Fibroblast of lung (primary cell): ENCODE data around the gene NT5DC4. TPM values are rescaled to one million over a fixed set of nuclear protein-coding genes. Genes with fewer than 3 reads are reported as not detected.
A peak's percentile ranks its signal among the peaks of the same experiment; 100 is the strongest.

Experiments used
- DNase-seq, 2 donors: peaks; one replicate each; pipeline versions ENCODE4 v3.0.0 to v3.0.0-alpha.2; 2010; ENCODE audit warnings: low read depth in 2 of 2
- H2AFZ ChIP-seq: 2 replicates; pipeline ENCODE4 v1.5.1; 2012; ENCODE audit warnings: low read length, control low read depth, inconsistent platforms
- H3K27ac ChIP-seq: 2 replicates; pipeline ENCODE4 v1.5.1; 2011; ENCODE audit warnings: low read length, control low read depth; ENCODE audit not compliant: insufficient read depth
- H3K27me3 ChIP-seq: 2 replicates; pipeline ENCODE4 v1.5.1; 2011; ENCODE audit warnings: mild to moderate bottlenecking, low read length; ENCODE audit not compliant: control insufficient read depth, insufficient read depth
- H3K36me3 ChIP-seq: 2 replicates; pipeline ENCODE4 v1.5.1; 2011; ENCODE audit warnings: low read length; ENCODE audit not compliant: control insufficient read depth, insufficient read depth
- H3K4me1 ChIP-seq: 2 replicates; pipeline ENCODE4 v1.5.1; 2011; ENCODE audit warnings: low read length; ENCODE audit not compliant: control insufficient read depth, insufficient read depth; ENCODE audit errors: extremely low read depth
- H3K4me2 ChIP-seq: 2 replicates; pipeline ENCODE4 v1.5.1; 2011; ENCODE audit warnings: low read length, control low read depth; ENCODE audit not compliant: insufficient read depth; ENCODE audit errors: extremely low read depth
- H3K4me3 ChIP-seq, 4 experiments: fragments of 200-600 bp in 1 of 4; sonication (generic) in 1 of 4; replicated peaks in 1 of 4; 2 replicates each; pipeline ENCODE4 v1.5.1; 2011 to 2016; ENCODE audit warnings: low read length in 4 of 4, low read depth in 3 of 4, mild to moderate bottlenecking in 3 of 4, control low read depth in 2 of 4, inconsistent platforms in 1 of 4, mixed read lengths in 1 of 4; ENCODE audit not compliant: insufficient read depth in 1 of 4; ENCODE audit errors: control extremely low read depth in 1 of 4
- H3K79me2 ChIP-seq: 2 replicates; pipeline ENCODE4 v1.5.1; 2012; ENCODE audit warnings: mild to moderate bottlenecking, low read length, inconsistent platforms; ENCODE audit not compliant: control insufficient read depth, insufficient read depth
- H3K9ac ChIP-seq: 2 replicates; pipeline ENCODE4 v1.5.1; 2011; ENCODE audit warnings: mild to moderate bottlenecking, low read length, control low read depth; ENCODE audit not compliant: insufficient read depth
- H3K9me3 ChIP-seq: 2 replicates; pipeline ENCODE4 v1.5.1; 2012; ENCODE audit warnings: low read depth, low read length; ENCODE audit not compliant: control insufficient read depth, insufficient read depth
- H4K20me1 ChIP-seq: 2 replicates; pipeline ENCODE4 v1.5.1; 2011; ENCODE audit warnings: low read length; ENCODE audit not compliant: control insufficient read depth, insufficient read depth; ENCODE audit errors: extremely low read depth
- EZH2 ChIP-seq: IDR thresholded peaks from 2 replicates; pipeline ENCODE4 v1.5.1; 2012; ENCODE audit warnings: low read length, control low read depth, mild to moderate bottlenecking; ENCODE audit errors: missing control alignments
- polyA plus RNA-seq, 2 donors: library from polyadenylated mRNA; depleted of rRNA in 1 of 2; stranded (reverse) in 1 of 2; unstranded in 1 of 2; fragments of >200 nt; gene quantifications; 2 replicates each; pipeline ENCODE4 v1.2.1, GENCODE V29; 2011 to 2012; ENCODE audit warnings: missing spikeins in 1 of 2
- total RNA-seq: library from RNA; depleted of rRNA; stranded (reverse); fragments of >200 nt; gene quantifications from 2 replicates; pipeline ENCODE4 v1.2.1, GENCODE V29; 2014
- TF ChIP-seq, protein P1 (sequence below), 2 donors: IDR thresholded peaks in 1 of 2; conservative IDR thresholded peaks in 1 of 2; 1 replicate in 1 of 2; 2 replicates in 1 of 2; pipeline ENCODE4 v1.5.1; 2011 to 2012; ENCODE audit warnings: low read length in 2 of 2, control low read depth in 1 of 2, inconsistent platforms in 1 of 2, low read depth in 1 of 2, mild to moderate bottlenecking in 1 of 2

Gene NT5DC4
- total and polyA plus RNA-seq, 2 donors (not counting 1 experiment from before 2014, with no cell fraction given) = not detected

DNA sequence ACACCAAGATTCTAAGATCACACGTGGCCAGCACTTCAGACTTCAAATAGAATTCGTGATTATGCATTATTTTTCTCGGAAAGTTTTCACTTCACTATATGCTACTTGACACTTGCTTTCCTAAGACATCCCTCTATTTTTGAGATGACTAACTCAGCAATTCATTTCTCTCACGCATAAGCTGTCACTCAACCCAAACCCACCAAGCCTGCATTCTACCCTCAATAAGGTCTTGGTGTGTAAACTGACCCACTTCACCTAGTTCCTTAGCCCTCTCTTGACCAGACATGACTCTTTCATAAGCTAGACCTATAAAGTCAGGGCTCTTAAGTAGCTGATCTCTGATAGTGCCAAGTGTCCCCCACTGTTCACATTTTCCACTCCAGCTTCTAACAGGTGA lies 31.8 kb downstream of the NT5DC4 start:
- Histone ChIP-seq H2AFZ (peak overlapping the region; percentile 56), H3K4me3 (no peak overlapping the region), H3K9ac (no peak overlapping the region), H3K4me2 (peak overlapping the region; percentile 59), H3K27me3 (no peaks in the 10 kb centered on the region), H4K20me1 (no peaks in the 10 kb centered on the region), H3K36me3 (no peaks in the 10 kb centered on the region), H3K79me2 (peaks cover 28% of the 10 kb centered on the region), H3K4me1 (peaks cover 2% of the 10 kb centered on the region), H3K27ac (peak overlapping the region; percentile 14), H3K9me3 (no peaks in the 10 kb centered on the region)
- TF ChIP-seq EZH2 = no peak
- TF ChIP-seq, protein P1, sequence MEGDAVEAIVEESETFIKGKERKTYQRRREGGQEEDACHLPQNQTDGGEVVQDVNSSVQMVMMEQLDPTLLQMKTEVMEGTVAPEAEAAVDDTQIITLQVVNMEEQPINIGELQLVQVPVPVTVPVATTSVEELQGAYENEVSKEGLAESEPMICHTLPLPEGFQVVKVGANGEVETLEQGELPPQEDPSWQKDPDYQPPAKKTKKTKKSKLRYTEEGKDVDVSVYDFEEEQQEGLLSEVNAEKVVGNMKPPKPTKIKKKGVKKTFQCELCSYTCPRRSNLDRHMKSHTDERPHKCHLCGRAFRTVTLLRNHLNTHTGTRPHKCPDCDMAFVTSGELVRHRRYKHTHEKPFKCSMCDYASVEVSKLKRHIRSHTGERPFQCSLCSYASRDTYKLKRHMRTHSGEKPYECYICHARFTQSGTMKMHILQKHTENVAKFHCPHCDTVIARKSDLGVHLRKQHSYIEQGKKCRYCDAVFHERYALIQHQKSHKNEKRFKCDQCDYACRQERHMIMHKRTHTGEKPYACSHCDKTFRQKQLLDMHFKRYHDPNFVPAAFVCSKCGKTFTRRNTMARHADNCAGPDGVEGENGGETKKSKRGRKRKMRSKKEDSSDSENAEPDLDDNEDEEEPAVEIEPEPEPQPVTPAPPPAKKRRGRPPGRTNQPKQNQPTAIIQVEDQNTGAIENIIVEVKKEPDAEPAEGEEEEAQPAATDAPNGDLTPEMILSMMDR (conservative IDR thresholded peaks at IDR 0.05 in 1 of 2, IDR thresholded peaks at IDR 0.05 in 1 of 2; ENCODE audit: low read depth in 1 of 2, low read length in 2 of 2) = no peak
- no peak for DNase-seq

DNA sequence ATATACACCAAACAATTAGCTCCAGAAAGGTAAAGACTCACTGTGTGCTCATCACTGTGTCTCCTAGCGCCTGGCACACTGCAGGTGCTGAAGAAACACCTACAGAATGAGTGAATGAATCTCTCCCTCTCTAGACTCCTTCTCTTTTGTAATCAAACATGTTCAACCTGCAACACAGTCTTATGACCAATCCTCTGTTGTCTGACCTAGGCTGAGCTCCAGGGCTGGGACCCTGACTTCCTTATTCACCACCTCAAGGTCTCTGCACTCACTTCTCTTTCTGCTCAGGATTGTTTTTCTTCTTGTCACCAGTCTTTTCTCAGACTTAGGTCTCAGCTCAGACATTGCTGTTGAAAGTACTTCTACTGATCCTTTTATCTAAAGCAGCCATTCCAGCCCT lies 33.7 kb downstream of the NT5DC4 start:
- Histone ChIP-seq H4K20me1 (no peaks in the 10 kb centered on the region), H3K27me3 (no peaks in the 10 kb centered on the region), H3K79me2 (peaks cover 24% of the 10 kb centered on the region), H3K4me2 (no peak overlapping the region), H2AFZ (no peak overlapping the region), H3K4me3 (no peak overlapping the region), H3K9me3 (no peaks in the 10 kb centered on the region), H3K27ac (no peak overlapping the region), H3K9ac (no peak overlapping the region), H3K36me3 (no peaks in the 10 kb centered on the region), H3K4me1 (peaks cover 2% of the 10 kb centered on the region)
- DNase-seq = no peak
- TF ChIP-seq, protein P1 (conservative IDR thresholded peaks at IDR 0.05 in 1 of 2, IDR thresholded peaks at IDR 0.05 in 1 of 2; ENCODE audit: low read depth in 1 of 2, low read length in 2 of 2) = no peak
- no peak for TF ChIP-seq EZH2

DNA sequence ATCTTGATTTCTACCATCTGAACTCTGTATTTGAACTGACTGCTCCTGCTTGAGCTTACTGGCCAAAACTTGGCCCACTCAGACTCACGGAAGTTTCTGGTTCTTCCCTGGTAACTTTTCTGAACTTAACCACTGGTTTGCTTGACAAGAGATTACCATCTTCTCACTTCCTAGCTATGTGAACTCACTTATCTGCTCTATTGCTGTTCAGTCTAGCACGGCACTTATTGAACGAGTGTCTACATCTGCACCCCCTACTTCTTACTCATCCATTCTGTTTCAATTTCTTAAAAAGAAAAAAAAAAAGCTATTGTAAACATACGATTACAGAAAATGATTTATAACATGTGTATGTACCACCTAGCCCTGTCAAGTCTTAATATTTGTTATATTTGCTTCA lies 34.6 kb downstream of the NT5DC4 start:
- Histone ChIP-seq H3K4me2 (no peak overlapping the region), H3K9me3 (no peaks in the 10 kb centered on the region)

More for the DNA sequence above, 34.6 kb downstream of the NT5DC4 start:
- H3K4me3 ChIP-seq = no peak overlapping the region
- TF ChIP-seq, protein P1 (conservative IDR thresholded peaks at IDR 0.05 in 1 of 2, IDR thresholded peaks at IDR 0.05 in 1 of 2; ENCODE audit: low read depth in 1 of 2, low read length in 2 of 2) = no peak
- no peak for TF ChIP-seq EZH2
- H4K20me1 ChIP-seq = no peaks in the 10 kb centered on the region
- no peaks in the 10 kb centered on the region for H3K36me3 ChIP-seq
- no peak for DNase-seq
- no peaks in the 10 kb centered on the region for H3K4me1 ChIP-seq
- peaks cover 18% of the 10 kb centered on the region for H3K79me2 ChIP-seq
- no peak overlapping the region for H2AFZ ChIP-seq
- no peak overlapping the region for H3K27ac ChIP-seq
- no peaks in the 10 kb centered on the region for H3K27me3 ChIP-seq
- no peak overlapping the region for H3K9ac ChIP-seq
